ENCODE measurements around the gene TNFRSF21.
"Not testable (repeated sequence)": the region's sequence is repeated elsewhere in the genome, so short reads cannot be mapped to it uniquely, and the experiment has no call there.

TNFRSF21 gene

DNA sequence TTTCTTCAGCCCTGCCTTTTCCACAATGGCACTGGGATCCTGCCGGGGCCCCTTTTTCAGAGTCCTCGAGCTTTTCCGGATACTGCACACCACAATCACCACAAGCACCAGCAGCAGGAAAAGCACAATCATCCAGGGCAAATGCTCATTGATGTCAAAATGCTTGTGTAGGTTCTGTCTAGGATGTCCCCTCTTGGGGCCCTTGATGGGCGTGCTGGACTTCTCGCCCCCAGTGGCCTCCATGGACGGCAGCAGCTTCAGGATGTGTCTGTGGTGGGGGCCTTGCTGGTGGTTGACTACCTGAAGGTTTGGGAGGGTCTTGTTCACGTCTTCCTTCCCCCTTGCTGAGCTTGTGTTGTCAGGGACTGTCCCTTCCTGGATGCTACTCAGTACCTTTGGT, 25.7 kb downstream of the TNFRSF21 start:
- FAIRE-seq, result no peak

DNA sequence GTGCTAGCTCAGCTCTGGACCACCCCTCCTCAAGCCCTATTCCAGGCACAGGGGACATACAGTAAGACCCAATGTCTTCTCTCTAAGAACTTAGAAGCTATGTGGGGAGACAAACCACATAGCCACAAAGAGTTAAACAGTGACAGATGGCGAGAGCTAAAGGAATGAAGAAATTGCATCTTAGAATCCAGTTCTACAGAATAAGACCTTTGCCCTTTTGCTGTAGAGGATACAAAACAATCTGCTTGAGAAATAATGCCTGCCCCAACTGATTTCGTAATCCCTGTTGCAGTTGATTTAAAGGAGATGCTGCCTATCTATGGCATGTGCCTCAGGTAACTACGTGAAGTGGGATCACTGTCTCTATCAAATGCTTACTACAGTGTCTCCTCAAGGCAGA, 31.2 kb downstream of the TNFRSF21 start:
- FAIRE-seq, result no peak

DNA sequence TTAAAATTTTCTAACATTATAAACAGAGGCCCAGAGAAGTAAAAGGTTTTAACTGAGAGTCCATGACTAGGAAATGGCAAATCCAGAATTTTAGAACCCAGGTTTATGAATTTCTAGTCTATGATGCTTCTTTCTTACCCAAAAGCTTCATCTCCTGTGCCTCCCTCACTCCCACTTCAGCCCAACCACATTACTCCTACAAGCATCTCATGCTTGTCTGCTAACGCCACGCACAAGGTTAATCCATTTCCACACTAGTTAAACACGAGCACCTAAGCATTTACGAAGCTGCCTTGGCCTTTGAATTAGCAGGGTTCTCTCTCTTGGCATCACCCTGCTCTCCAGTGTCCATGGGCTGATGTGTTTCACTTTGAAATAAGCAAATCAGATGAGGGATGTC, 32.0 kb downstream of the TNFRSF21 start:
- no peak for FAIRE-seq

DNA sequence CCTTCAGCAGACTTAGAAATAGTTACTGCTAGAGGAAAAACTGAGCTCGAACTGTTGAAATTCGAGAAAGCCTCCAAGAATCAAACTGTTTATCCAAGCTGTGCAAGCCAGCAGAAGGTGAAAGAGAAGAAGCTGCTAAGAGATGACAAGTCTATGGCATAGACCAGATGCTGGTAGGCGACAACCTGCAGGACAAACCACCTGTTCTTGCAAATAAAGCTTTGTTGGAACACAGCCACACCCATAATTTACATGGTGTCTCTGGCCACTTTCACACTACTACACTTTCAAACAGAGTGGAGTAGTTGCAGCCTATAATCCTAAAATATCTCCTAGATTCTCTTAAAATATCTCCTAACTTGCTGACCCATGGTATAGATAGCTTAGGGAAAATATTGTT, 33.3 kb downstream of the TNFRSF21 start:
- no peak for FAIRE-seq

DNA sequence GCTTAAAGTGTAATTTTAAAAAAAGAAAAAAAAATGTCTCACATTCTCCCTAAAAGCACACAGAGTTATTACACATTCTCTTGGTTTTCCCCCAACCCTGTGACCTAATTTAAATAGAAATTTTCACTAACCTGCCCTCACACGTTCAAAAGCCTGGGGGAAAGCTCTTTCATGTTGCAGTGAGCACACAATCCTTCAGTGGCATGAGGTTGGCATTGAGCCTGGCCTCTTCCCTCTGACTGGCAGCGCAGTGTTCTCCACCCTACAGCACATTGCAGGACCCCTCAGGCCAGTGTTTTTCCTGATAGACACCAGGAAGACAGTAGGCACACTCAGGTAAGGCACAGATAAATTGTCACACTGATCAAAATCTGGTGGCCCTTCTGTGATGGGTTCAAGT, 34.1 kb downstream of the TNFRSF21 start:
- FAIRE-seq, result no peak

DNA sequence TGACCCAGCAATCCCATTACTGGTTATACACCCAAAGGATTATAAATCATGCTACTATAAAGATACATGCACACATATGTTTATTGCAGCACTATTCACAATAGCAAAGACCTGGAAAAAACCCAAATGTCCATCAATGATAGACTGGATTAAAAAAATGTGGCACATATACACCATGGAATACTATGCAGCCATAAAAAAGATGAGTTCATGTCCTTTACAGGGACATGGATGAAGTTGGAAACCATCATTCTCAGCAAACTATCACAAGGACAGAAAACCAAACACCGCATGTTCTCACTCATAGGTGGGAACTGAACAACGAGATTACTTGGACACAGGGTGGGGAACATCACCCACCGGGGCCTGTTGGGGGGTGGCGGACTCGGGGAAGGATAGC, 34.6 kb downstream of the TNFRSF21 start:
- not testable (repeated sequence) for FAIRE-seq

DNA sequence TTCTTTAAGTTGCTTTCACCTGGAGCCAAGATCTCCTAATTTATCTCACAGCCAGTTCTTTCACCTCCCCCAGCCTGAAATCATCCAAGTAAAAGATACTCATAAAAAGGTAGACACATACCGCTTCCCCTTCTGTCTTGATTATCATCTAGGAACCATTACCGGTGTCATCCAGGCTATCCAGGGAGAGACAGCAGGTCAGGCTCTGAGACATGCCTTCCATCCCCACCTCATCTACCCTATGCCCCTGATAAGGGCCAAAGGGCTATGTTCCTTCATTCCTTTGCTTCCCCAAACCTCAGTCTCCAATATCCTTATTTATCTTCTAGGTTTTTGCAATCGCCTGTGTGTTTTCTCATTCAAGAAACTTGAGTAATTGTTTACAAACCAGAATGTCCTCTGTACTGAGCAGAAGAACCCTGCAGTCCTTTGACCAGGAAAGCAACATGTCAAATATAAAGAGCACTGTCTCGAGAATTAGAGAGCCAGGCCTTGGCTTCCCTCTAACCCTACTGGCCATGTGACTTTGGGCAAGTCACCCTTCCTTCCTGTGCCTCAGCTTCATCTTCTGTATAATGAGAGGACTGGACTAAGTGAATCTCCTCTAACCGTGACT, 41.0 kb downstream of the TNFRSF21 start:
- no peak for FAIRE-seq

DNA sequence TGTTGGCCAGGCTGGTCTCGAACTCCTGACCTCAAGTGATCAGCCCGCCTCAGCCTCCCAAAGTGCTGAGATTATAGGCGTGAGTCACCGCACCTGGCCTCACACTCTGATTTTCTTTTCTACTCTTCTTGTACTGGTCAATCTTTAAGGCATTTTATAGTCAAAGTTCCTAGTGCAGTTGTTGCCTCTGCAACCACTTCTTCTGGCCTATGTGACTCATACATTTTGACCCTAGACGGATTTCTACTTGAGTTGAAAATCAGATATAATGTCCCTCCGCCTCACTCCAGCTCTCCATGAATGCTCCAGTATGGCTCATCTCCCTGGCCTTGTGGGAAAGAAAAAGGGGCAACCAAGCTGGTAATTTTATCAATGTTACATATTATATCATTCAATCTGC, 42.4 kb downstream of the TNFRSF21 start:
- no peak for FAIRE-seq

DNA sequence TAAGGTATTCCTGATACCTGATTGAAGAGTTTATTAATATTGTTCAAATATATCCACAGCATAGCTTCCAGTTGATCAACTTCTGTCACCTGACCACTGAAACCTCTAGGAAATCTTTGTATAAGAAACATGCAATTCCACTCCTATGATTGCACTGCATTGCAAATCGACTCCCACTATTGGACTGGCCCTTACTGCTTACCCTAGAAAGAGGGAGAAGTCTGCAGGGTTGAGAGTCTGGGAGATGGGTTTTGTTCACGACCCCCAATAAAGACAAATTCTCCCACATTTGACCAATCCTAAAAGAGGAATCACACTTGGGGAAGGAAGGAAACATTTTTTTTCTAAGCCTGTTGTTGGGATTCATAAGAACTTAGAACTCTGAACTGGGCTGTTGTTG, 43.7 kb downstream of the TNFRSF21 start:
- no peak for FAIRE-seq

DNA sequence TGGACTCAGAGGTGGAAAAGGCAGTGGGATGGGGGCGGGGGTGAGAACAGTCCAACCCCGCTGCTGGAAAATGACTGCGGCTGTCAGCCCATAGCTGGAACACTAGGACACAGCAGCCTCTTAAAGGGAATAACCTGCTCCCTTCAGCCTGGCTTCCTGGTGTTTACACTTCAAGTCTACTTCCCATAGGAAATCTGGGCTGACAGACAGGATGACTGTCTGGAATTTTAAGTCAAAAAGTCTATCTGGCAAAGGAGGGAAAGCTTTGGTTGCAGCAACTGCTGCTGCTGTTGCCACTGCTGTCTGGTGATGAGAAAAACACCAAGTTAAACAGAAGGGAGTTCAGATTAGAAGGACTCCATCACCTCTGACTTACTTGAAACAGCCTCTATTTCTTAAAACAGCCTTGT, 44.9 kb downstream of the TNFRSF21 start:
- FAIRE-seq, result no peak

DNA sequence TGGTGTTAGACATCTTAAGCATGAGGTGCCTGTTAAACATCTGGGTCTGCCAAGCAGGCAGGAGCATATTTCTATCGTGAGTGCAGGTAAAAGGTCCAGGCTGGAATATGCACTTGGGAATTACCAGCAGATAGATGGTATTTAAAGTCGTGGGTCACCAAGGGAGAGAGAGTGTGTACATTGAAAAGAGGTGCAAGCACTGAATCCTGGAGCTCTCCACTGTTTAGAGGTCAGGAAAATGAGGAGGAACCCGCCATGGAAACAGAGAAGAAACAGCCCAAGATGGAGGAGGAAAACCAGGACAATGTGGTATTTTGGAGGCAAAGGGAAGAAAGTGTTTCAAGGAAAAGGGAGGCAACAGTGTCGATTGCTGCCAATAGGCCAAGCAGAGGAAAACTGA, 46.4 kb downstream of the TNFRSF21 start:
- no peak for FAIRE-seq

DNA sequence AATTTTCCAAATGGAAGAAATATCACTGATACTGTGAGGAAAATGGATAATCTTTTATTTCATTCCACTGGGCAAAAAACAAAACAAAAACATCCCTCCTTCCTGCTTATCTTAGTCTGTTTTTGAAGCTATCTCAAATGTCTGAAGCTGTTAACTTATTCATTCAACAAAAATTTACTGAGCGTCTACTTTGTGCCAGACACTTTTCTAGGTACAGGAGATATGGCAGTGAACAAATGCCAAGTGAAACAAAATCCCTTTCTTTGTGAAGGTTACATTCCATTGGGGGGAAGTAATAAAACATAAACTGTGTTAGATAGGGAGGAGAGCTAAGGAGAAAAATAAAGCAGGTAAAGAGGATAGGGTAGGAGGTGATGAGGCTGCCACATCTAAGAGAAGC, 47.5 kb downstream of the TNFRSF21 start:
- FAIRE-seq, result no peak

DNA sequence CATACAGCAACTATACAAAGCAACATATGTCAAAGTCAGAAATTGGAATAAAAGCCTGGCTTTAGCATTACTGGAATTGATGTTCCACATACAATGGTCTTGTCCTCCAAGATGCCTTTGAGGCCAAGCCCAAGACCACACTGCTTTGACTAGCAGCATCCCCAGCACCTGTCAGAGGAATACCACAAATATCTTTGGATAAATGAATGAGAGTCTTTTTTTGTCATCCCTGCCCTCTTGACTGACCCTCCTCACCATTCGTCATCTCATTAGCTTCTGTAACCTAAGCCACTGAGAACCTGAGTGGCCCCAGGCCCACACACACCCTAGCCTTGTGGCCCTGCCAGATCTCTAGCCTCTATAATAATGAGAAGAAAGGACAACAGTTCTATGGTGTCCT, 48.5 kb downstream of the TNFRSF21 start:
- FAIRE-seq, result no peak

DNA sequence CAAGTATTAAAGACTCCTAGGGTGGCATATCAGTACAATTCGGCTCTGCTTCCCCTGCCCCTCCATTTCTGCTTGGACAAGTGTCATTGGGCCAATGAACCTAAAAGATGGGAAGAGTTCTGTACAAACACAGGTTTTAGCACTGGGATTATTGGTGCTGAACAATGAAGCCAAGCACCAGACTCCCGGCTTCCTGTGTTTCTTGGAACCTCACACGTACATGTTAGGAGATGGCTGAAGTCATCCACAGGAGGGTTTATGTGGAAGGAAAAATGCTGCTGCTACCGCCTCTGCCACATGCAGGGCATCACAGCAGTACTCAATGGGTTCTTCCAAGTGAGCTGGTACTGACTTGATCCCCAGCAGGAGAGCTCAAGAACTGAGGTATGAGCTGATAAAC, 49.7 kb downstream of the TNFRSF21 start:
- FAIRE-seq, result no peak

DNA sequence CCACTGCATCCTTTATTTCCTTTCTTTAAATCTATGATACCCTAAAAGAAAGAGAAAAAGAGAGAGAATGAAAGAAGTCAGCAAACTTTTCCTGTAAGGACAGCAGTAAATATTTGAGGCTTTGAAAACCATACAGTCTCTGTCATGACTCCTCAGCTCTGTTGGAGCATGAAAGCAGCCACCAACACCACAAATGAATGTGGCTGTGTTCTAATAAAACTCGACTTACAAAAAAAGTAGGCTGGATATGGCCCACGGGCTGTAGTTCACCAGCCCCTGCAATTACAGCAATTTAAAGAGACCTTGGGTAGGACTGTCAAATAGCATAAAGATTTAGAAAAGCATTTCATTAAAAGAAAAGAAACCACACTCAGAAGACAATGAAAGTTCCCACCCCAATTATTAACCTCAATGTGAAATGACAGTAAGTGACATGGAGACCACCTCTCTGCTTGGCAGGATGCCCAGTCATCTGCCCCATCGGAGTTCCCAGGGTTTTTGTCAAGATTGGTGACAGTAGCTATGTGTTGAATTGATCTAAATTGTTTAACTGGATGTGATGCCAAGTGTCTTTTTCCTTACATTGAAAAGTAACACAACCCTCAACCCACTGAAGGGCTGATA, 50.9 kb downstream of the TNFRSF21 start:
- FAIRE-seq, result no peak

DNA sequence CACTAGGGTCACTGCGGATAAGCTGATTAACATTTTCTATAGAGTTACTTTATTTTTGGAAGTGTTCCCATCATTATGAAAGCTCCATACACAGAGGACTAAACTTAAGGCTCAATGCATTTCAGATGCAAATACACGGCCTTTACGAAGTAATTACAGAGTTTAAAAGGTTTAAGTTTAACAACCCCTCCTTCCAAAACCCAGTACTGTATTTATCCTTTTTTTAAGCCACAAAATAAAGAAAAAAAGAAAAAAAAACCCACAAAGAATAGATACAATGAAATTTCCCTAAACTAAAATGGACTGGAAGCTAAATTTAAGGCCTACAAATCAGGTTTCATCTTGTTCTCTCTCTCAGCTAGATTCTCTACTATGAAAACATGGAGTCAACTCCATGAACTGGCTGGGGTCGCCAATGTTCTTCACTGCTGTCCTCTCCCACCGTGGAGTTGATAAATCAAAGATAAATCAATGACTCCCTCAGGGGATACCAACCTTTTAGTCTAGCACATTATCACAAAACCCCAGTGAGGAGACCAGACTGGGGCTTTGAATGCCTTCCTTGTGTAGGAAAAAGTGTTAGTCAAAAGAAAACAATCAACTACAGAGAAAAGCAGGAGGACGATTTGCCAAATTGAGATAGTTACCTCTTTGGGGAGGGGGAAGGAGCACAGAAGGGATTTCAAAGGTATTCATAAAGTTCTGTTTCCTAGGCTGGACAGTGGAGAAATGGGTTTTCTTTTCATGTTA, 52.5 kb downstream of the TNFRSF21 start:
- FAIRE-seq, result no peak

DNA sequence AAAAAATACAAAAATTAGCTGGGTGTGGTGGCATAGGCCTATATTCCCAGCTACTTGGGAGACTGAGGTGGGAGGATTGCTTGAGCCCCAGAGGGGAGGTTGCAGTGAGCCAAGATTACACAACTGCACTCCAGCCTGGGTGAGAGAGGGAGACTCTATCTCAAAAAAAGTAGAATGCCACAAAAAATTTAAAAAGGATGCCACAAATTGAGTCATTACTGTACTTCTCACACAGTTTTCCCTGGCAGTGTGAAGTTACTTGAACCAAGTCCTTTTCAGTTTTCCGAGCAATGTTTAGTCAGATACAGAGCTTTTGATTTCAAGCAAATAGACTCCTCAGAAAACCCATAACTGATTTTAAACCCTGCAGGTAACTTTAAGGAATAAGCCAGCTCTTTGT, 53.3 kb downstream of the TNFRSF21 start:
- FAIRE-seq, result no peak

DNA sequence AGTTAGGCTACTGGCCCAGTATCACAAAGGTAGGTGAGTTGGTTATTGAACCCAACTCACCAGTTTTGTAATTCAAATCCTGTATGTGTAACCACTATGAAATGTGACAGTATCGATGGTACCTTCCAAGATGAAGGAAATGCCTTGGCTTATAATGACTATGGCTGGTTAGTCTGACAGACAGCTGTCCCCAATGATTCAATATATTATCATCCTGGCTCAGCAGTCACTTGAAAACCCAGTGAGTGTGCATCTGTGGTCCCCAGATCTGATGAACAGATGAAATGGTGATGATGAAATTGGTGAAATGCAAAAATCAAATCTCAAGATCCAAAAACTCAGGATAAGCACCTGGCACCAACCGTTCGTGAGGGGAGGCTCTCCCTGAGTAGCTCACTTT, 54.8 kb downstream of the TNFRSF21 start:
- FAIRE-seq, result no peak

DNA sequence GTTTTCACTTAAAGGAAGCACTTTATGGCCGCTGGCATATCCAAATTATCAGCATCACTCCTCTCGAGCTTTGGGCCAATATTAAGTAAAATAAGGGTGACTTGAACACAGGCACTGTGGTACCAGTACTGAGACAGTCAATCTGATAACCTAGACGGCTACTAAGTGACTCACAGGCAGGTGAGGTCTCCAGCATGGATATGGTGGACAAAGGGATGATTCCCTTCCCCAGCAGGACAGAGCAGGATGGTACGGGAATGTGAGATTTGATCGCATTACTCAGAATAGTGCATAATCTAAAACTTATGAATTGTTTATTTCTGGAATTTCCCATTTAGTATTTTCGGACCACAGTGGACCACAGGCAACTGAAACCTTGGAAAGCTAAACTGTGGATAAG, 55.7 kb downstream of the TNFRSF21 start:
- FAIRE-seq, result no peak

DNA sequence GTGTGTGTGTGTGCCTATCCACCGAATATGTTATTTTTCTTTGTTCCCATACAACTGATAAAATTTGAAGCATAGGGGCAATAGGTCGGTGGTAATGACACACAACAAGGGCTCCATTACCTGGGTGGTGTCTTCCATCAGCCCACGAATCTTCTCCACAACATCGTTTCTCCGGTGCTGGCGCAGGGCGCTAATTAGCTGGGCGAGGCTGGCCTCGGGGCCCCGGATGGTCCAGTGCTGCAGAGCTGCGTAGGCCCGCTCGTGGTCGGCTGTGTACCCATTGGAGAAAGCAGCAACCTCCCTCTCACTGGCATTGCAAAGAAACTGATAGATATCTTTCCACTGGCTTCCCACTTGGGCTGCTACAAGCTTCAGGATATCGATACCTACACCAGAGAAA, 56.6 kb downstream of the TNFRSF21 start:
- no peak for FAIRE-seq

DNA sequence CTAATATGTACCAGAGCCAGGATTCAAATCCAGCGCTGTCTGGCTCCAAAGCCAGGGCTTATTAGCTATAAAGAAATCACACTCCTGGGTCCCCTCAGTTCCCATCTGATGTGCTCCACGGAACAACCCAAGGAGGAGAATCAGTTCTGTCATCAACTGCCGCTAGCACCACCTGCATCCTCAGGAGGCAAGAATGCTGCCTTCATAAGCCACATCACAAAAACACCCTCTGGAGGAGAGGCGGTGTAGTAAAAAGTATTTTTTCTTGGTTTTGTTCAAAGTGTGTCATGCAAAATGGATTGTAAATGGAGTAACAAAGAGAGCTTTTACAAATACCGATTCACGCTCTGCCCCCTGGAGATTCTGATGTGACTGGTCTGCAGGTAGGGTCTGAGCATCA, 57.1 kb downstream of the TNFRSF21 start:
- FAIRE-seq, result no peak

DNA sequence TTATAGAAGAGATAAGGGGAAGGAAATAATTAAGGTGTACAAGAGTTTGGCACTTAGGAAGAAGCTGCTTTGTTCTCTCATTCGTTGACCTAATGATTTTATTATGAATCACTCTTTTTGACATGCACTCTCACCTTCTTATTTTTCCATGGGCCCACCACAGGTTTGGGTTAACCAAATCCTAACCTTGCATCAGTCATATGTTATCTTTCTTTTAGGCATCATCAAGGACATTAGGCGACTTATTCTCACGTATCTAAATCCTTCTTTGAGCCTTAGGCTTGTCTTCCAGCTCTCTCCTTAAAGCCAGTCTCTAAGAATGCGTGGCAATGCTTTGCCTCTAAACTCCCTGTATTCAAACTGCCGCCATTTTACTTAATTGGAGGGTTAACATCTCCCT, 58.3 kb downstream of the TNFRSF21 start:
- no peak for FAIRE-seq

DNA sequence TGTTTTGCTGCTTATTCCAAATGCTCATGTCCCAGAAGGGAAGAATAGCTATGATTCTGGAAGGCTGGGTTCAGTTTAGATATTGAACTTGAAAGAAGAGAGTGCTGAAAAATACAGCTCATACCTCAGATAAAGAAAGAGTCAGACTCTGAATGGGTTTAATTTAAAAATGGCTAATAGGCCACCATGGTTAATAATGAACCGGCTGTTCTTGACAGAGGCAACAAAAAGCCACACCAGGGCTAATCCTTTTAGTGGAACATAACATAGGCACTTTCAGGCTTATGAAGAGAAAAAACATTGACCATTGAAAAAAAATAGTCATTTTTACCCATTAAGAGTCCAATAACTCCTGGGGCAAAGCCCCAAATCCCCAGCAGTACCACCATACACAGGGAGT, 59.4 kb downstream of the TNFRSF21 start:
- no peak for FAIRE-seq

DNA sequence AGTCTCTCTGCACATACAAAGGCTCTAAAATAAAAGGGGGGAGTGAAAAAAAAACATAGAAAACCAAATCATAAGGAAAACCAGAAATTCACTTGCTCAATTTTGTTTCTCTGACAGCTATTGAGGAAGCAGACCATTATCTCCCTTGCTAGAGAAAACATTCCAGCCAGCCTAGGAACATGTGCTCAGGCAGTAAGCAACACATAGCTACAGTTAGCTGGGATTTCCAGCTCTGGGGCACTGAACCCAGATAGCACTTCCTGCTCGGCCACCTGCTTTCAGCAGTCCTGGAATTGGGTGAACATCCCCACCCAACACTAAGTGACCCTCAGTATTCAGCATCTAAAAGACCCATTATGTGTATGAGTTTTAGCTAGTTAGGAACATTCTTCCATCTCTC, 61.3 kb downstream of the TNFRSF21 start:
- FAIRE-seq, result no peak
